Measurements from ENCODE around the gene DNAJC5. TPM values are rescaled to one million over a fixed set of nuclear protein-coding genes. Genes with fewer than 3 reads are reported as not detected.

Gene DNAJC5
- total and polyA plus RNA-seq, 2 experiments from 2014 or later, result 22.4 to 68.0 TPM

- TF ChIP-seq EZH2 (IDR thresholded peaks at IDR 0.05; ENCODE audit: insufficient read depth, poor library complexity, severe bottlenecking), result no peak
- no peak for TF ChIP-seq EZH2phosphoT487 (IDR thresholded peaks at IDR 0.05; ENCODE audit: insufficient read depth, low read depth)
- H2AFZ ChIP-seq, result no peak overlapping the region
- no peak overlapping the region for H3K27ac ChIP-seq
- H3K4me2 ChIP-seq (ENCODE audit: unreplicated experiment), result no peak overlapping the region
- WGBS, 2 experiments (ENCODE audit: low coverage in 1 of 2, low lambda C conversion rate in 2 of 2, missing lambda C conversion rate in 2 of 2), result 95 to 96% methylated on average over 31 to 37 of the region's 39 CpGs
- no peaks in the 10 kb centered on the region; the same call in 1 of the 2 replicates for H4K20me1 ChIP-seq (ENCODE audit: insufficient read depth)
- peaks cover 63% of the 10 kb centered on the region for H3K79me2 ChIP-seq (ENCODE audit: insufficient read depth)
- no peak overlapping the region for H3K4me3 ChIP-seq
- H3K36me3 ChIP-seq (ENCODE audit: low read depth), result no peaks in the 10 kb centered on the region; the same call in 1 of the 2 replicates
- peaks cover 15% of the 10 kb centered on the region for H3F3A ChIP-seq (ENCODE audit: insufficient read depth)
- H3K4me1 ChIP-seq (ENCODE audit: insufficient read depth), result peaks cover 8% of the 10 kb centered on the region; the same call in 1 of the 2 replicates
- no peaks in the 10 kb centered on the region for H3K9me3 ChIP-seq (ENCODE audit: low read depth)
- in situ Hi-C loops (cut with MboI), result no loop called here
- H3K27me3 ChIP-seq (replicated peaks; ENCODE audit: insufficient read depth), result no peaks in the 10 kb centered on the region
- H3K9ac ChIP-seq, result no peak overlapping the region
- no peak for DNase-seq
- H3K9me2 ChIP-seq (ENCODE audit: insufficient read depth), result no peaks in the 10 kb centered on the region
These were observed 51.3 kb downstream of the DNAJC5 start for GRCh38 chr20:63945921-63946920.

- in situ Hi-C loops (cut with MboI), result no loop called here
- Histone ChIP-seq H3K4me2 (ENCODE audit: unreplicated experiment) (no peak overlapping the region), H3K79me2 (ENCODE audit: insufficient read depth) (peaks cover 72% of the 10 kb centered on the region), H3K9me2 (ENCODE audit: insufficient read depth) (no peaks in the 10 kb centered on the region), H3K27me3 (replicated peaks; ENCODE audit: insufficient read depth) (no peaks in the 10 kb centered on the region), H4K20me1 (ENCODE audit: insufficient read depth) (no peaks in the 10 kb centered on the region; the same call in 1 of the 2 replicates), H2AFZ (no peak overlapping the region), H3K36me3 (ENCODE audit: low read depth) (no peaks in the 10 kb centered on the region; the same call in 1 of the 2 replicates), H3K27ac (no peak overlapping the region), H3K4me3 (no peak overlapping the region), H3K4me1 (ENCODE audit: insufficient read depth) (peaks cover 8% of the 10 kb centered on the region; the same call in 1 of the 2 replicates), H3F3A (ENCODE audit: insufficient read depth) (peaks cover 15% of the 10 kb centered on the region), H3K9me3 (ENCODE audit: low read depth) (no peaks in the 10 kb centered on the region), H3K9ac (no peak overlapping the region)
- 81% methylated on average over 15 of the region's 15 CpGs for WGBS, 2 experiments (ENCODE audit: low coverage in 1 of 2, low lambda C conversion rate in 2 of 2, missing lambda C conversion rate in 2 of 2)
- TF ChIP-seq EZH2phosphoT487 (IDR thresholded peaks at IDR 0.05; ENCODE audit: insufficient read depth, low read depth) (no peak), EZH2 (IDR thresholded peaks at IDR 0.05; ENCODE audit: insufficient read depth, poor library complexity, severe bottlenecking) (no peak)
- no peak for DNase-seq
These were observed 52.2 kb downstream of the DNAJC5 start for GRCh38 chr20:63946986-63947637.

DNA sequence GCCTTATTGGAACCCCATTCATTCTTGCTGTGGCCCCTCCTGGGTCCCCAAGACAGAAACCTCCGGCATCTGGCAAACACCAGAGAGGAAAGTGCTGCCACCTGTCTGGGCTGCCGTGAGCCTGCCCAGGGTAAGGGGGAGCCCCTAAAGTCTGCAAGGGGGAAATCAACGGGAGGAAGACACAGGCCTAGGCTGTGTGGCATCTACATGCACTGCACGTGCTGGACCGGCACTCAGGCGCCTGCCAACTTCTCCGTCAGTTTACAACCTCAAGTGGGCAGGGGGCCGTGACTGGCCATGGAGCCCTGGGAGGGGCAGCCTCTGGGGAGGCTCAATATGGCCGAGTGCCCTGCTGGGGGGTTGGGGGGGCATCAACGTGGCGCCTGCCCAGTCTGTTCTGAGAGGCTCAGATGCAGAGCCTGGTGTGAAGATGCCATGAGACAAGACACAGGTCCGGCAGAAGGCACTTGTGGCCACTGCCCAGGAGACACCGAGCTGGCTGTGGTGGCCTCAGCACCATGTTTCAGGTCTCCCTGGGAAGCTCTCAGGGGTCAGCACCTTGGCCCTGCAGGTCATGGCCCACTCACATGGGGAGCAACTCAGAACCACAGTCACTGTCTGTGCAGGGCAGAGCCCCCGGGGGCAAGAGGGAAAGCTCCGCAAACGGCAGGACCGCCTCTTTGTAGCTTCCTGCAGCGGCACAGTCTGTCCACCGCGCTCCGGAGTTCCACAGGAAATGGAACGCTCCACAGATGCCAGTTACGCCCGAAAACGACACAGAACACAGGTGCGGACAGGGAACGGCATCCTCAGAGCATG lies 52.9 kb downstream of the DNAJC5 start:
- Histone ChIP-seq H3K9ac (no peak overlapping the region), H3K79me2 (ENCODE audit: insufficient read depth) (peaks cover 79% of the 10 kb centered on the region), H3K4me2 (ENCODE audit: unreplicated experiment) (no peak overlapping the region), H3K4me3 (no peak overlapping the region), H3K4me1 (ENCODE audit: insufficient read depth) (peaks cover 8% of the 10 kb centered on the region; the same call in 1 of the 2 replicates), H3K9me2 (ENCODE audit: insufficient read depth) (no peaks in the 10 kb centered on the region), H2AFZ (no peak overlapping the region), H3F3A (ENCODE audit: insufficient read depth) (peaks cover 12% of the 10 kb centered on the region), H3K36me3 (ENCODE audit: low read depth) (no peaks in the 10 kb centered on the region; the same call in 1 of the 2 replicates), H4K20me1 (ENCODE audit: insufficient read depth) (no peaks in the 10 kb centered on the region; the same call in 1 of the 2 replicates), H3K27ac (no peak overlapping the region), H3K27me3 (replicated peaks; ENCODE audit: insufficient read depth) (no peaks in the 10 kb centered on the region), H3K9me3 (ENCODE audit: low read depth) (no peaks in the 10 kb centered on the region)
- DNase-seq, result no peak
- WGBS, 2 experiments (ENCODE audit: low coverage in 1 of 2, low lambda C conversion rate in 2 of 2, missing lambda C conversion rate in 2 of 2), result 43 to 45% methylated on average over 27 of the region's 27 CpGs
- in situ Hi-C loops (cut with MboI), result no loop called here
- TF ChIP-seq EZH2phosphoT487 (IDR thresholded peaks at IDR 0.05; ENCODE audit: insufficient read depth, low read depth) (no peak), EZH2 (IDR thresholded peaks at IDR 0.05; ENCODE audit: insufficient read depth, poor library complexity, severe bottlenecking) (no peak)

Data from GM23248 (cell line).